ENCODE measurements around the gene KRT6B.

Gene KRT6B

DNA sequence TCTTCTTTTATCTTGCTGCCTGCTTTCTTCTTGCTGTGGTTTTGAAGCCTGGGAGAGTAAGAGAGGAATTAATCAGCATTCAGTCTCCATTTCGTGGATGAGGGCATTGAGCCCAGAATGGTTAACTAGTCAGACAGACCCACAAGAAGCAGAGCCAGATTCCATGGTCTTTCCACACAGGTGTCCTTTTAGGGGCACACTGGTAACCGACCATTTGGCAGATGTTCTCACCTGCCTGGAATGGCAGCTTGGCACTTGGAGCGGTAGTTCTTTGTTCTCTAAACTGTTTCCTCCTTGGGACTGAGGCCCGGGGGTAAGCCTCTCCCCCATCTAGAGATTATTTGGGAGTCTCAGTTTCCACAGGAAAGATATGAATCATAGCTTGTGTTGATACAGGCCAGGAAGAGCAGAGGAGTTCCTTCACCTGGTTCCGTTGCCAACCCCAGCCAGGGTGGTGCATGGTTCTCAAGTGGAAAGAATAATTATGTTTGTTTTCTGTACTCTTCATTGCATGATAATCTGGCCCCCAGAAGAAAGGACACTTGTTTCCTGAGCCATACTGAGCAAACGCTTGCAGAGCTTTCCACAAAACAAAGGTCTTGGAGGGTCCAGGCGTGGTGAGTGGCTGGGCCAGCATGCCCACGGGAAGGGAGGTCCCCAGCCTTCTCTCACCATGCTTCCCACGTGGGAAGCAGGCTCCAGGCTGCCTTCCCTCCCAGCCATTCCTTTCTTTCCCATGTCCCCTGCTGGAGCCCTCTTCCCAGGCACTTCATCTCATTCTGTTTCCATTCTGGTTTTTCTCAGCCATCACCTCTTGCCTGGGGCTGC, 15.7 kb downstream of the KRT6B start:
- no peak for DNase-seq

DNA sequence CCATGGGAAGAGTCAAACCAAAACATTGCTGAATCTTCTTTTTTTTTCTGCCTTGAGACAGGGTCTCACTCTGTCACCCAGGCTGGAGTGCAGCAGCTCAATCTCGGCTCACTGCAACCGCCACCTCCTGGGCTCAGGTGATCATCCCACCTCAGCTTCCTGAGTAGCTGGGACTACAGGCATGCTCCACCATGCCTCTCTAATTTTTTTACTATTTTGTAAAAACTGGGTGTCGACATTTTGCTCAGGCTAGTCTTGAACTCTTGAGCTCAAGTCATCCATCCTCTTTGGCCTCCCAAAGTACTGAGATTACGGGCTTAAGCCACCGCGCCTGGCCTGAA, 16.3 kb downstream of the KRT6B start:
- DNase-seq = no peak

DNA sequence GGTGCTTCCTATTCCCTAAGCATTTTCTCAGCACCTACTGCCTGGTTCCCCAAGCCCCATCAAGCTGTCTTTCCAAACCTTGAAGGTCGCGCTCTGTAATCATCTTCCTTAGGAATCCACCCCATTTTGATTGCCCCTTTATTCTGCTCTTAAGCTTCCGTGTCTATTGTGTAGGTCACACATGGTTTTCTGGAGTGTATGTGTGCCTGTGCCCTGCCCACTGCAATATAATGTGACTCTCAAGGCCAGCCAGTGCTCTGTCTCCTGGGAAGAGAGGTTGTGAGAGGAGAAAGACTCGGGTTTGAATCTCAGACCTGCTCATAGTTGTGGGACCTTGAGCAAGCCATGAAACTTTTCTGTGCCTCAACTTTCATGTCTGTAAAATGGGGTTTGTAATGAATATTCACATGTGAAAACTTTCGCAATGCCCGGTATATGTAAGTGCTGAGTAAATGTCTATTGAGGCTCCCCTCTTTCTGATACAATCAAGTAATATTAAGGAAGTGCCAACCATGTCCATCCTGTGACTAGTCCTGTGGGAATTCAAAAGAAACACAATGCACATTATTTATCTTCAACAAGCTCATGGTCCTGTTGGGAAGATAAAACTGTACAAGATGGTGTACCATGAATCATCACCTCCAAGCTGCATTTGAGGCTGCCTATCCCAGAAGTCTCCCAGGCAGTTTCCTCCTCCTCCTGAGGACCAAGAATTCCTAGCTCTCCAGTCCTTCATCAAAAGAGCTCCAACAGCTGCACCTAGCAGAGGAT, 17.0 kb downstream of the KRT6B start:
- no peak for DNase-seq

DNA sequence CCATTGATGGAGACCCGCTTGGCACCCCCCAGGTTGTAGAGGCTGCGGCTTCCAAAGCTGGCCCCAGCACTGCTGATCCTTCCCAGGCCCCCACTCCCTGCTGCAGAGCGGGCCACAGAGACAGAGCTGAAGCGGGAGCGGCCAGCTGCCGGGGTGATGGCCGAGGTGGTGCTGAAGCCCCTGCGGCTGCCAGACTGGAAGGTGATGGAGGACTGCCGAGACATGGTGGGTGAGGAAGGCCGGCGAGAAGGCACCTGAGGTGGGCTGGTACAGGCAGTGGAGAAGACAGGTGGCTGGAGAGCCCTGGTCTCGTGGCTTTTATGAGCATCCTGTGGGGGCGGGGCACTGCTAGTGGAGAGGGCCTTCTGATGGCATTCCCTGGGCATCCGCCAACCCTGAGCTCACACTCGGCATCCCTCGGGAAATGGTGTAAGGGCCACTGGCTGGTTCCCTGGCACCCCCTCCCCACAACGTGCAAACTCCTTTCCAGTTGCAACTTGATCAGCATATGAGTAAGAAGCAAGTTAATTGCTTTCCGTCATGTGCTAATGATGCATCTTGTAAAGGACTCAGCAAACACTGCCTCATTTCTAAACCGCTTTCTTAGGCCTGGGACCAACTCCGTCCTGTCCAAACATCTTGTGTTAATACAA, 17.7 kb downstream of the KRT6B start, which contains the start of gene KRT75:
Gene KRT75, minus strand, starts transcription at position 291 of the 653 bp plus-strand sequence. Its CDS starts 67 bp downstream, at position 224.
- DNase-seq = no peak

DNA sequence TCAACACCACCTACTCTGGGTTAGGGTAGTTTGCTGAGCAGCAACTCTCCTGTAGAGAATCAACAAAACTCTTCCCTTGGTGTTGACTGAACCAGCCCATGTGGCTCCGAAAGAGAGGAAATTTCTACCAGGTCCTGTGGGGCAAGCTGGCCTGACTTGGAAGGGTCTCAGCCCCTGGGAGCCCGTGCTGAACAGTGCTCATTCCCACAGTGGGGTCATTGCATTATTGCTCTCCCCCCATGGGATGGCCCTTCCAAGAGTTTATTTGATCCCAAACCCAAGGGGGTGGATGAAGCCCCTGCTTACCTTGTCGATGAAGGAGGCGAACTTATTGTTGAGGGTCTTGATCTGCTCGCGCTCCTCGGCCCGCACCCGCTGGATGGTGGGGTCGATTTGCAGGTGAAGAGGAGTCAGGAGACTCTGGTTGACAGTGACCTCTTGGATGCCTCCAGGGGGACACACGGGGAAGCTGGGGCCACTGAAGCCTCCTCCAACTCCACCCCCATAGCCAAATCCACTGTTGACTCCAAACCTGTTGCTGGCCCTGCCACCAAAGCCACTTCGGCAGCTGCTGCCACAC, 18.4 kb downstream of the KRT6B start:
- DNase-seq = no peak

DNA sequence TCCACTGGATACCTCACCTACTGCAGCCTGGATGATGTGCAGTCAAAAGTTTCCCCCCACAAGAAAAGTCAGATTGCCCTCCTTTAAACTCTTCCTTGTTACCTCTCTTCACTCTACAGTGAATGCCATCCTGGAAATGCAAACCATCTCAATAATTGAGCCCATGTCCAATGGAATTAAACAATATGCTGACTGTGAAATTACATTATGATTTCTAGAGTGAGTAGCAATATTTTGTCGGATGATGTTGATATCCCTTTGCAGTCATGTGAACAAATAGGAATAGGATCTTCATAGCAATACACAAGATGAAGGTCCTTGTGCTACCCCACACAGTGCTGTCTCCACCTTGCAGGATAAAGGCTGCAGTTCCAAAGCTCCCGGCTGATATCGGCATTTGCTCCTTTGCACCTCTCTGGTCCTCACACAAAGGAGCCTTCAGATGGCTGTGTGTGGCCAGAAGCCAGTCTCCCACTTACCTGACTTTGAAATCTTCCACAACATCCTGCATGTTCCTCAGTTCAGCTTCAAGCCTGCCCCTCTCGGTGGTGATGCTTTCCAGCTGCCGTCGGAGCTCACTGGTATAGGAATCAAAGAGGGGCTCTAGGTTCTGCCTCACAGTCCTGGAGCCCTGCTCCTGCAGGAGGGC, 19.3 kb downstream of the KRT6B start:
- no peak for DNase-seq

DNA sequence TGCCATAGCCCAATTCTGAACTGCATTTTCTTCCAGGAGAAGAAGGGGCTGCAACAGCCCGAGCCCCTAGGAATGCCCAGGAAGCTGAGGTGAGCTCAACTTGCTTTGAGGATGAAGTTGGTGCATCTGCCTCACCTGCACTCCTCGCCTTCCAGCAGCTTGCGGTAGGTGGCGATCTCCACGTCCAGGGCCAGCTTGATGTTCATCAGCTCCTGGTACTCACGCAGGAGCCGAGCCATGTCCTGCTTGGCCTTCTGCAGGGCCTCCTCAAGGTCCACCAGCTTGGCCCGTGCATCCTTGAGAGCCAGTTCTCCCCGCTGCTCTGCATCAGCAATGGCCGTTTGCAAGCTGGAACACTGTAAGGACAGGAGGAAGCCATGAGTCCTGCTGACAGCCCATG, 23.8 kb downstream of the KRT6B start:
- no peak for DNase-seq

DNA sequence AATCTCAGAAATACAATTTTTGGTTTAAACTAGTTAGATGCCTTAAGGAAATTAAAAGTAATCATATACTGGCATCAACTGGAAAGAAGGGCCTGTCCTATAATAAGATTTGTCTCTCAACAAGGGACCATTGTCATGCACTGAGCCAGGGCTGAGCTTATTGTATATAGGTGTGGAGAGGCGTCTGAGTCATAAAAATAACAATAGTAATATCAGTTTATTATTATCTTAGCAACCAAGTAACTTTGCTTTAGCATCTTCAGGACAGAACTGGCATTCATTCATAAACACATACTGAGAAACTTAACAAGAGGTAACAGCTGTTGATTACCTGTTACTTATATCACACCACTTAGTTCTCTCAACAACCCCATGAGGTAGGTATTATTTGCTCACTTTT, 24.9 kb downstream of the KRT6B start:
- DNase-seq = no peak

DNA sequence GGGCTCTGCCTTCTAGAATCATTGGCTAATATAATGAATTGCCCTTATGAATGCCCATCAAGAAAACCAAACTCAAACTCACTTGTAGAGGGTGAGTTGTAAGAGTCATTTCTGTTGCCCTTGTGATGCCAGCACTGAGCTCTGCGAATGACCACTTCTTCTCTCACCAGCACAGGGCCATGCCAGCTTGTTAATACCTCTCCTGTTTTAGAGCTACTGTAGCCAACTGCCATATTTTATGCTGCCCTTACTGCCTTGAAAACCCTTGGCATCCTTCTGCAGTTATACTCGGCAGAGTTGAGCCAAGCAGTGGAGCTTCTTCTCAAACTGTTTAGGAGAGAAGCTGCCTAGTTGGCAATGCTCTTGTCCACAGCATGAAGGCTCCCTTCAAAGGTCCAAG, 25.9 kb downstream of the KRT6B start:
- DNase-seq = no peak

DNA sequence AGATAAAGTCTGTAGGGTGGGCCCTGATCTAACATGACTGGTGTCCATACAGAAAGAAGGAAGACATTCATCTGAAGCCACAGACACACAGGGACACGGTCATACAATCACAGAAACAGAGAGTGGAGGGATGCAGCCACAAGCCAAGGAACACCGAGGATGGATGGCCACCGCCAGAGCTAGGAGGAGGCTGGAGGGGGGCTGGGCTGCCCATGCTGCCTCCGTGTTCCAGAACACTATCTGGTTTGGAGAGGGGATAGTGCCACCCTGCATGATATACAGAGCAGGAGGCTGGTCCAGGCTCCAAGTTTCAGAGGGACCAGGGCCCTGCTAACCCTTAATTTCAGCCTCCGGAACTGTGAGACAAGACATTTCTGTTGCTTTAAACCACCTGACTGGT, 26.5 kb downstream of the KRT6B start:
- no peak for DNase-seq

DNA sequence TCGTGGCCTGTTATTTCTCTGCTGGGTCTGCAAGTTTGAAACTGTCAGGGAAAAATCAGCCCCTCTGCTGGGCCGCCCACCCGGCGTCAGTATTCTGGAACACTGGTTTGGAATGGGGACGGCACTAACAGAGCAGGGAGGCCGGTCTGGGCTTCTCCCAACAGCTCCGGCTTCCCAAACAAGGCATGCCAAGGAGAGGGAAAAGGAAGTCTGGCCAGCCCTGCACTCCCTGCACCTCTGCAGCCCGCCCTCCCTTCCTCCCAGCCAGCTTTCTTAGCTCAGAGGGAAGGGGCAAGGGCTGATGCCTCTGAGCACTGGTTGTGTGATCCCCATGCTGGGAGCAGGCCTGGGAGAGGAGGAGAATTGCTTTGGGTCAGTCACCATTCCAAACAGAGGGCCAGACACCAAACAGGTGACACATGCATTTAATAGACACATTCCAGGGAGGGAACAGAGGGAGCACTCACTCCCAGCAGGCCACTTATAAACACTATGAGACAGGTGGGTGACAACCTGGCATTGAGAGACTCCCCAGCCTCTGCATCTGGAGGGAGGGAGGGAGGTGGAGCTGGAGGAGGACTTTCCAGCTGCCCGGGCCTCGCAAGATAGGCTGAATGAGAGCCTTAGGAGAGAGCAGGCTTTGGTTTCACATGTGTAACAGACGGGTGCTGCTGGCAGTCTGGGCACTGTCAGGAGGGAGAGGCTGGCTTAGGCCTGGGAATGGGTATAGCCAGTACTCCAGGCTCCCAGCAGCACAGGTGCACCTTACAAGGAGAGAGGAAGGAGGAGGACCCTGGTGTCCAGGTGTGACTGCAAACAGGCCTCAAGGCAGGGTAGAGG, 28.1 kb downstream of the KRT6B start:
- peak; percentile 16 for DNase-seq

DNA sequence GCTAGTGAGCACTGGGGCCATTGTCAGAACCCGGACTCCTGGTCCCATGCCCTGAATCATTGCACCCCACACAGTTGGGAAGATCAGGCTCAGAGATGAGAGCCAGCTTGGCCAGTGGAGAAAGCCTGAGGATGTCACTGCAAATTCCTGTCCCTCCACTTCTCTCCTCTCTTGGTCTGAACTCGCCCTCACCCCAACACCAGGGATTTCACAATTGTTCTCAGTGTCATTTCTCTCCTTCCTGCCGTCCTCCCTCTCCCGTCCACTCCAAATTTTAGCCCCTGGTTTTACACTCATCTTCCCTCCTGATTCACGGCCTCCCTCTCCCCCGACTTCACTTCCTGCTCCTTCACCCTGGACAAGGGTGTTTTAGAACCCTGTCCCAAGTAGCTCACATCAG, 28.9 kb downstream of the KRT6B start:
- DNase-seq = no peak

DNA sequence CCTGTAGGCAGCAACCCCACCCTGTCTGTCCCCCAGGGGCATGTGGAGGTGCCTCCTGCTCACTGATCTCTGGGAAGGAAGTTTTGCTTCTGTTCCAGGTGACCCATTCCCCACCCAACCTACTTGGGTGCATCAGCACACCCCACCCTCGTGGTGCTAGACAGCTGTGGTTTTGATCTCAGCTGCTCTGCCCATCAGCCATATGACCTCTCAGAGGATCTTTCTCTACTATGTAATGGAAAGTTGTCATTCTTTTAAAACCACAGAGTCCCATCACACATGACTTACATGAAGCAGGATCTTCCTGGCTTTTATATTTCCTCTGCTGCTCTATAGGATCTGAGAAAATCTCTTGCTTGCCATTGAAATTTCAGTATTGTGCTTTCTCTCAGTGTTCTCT, 32.3 kb downstream of the KRT6B start:
- no peak for DNase-seq

DNA sequence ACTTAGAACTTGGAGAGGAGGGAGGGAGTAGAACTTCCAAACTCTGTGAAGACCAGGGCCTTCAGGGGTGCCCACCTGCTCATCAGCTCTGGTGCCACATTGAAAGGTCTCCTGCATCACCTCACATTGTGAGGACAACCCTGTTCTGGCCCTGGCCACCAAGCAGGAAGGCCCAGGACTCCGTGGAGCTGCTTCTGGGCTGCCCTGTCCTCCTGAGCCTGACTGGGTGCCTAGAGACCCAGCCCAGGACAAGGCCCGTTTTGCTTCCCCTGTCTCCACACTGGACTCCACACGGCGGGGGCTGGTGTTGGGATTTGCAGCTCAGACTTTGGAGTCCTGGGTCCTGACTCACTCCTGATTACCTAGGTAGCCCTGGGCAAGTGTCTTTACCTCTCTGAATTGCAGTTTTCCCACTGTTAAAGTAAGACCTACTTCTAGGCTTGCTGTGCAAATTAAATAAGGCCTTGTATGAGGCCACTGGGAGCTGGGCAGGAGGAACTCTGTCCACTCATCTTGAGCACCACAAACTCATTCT, 33.3 kb downstream of the KRT6B start:
- no peak for DNase-seq

DNA sequence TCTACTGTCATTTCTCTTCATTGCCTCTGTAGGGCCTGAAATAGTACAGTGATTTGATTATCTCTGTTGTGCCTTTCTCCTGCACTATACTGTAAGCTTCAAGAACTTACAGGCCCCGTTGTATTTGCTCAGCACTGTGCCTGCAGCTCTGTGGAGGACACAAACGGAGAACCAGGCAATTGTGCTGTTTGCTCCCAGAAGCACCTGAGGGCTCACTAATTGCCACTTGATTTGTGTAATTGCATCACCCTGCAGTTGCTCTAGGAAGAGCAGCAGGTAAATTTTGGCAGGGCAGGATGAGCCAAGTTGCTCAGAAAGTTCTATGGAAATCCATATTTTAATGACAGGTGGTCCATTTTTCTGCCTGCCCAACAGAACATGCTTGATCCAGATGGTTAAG, 34.2 kb downstream of the KRT6B start:
- no peak for DNase-seq

DNA sequence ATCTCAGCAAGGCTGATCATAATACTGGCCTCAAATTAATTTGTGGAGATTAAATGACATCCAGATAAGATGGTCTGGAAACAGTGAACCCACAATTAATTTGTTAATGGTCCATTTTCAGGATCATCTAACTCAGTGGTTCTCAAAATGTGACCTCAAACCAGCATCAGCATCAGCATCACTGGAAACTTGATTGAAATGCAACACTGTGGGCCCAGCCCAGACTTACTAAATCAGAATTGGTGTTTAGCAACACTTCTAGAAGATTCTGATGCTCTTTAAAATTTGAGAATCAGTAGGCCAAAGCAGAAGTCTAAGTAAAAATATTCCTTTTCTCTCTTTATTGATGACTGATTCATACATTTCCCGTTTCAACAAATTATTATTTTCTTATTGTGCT, 35.2 kb downstream of the KRT6B start:
- DNase-seq = no peak

DNA sequence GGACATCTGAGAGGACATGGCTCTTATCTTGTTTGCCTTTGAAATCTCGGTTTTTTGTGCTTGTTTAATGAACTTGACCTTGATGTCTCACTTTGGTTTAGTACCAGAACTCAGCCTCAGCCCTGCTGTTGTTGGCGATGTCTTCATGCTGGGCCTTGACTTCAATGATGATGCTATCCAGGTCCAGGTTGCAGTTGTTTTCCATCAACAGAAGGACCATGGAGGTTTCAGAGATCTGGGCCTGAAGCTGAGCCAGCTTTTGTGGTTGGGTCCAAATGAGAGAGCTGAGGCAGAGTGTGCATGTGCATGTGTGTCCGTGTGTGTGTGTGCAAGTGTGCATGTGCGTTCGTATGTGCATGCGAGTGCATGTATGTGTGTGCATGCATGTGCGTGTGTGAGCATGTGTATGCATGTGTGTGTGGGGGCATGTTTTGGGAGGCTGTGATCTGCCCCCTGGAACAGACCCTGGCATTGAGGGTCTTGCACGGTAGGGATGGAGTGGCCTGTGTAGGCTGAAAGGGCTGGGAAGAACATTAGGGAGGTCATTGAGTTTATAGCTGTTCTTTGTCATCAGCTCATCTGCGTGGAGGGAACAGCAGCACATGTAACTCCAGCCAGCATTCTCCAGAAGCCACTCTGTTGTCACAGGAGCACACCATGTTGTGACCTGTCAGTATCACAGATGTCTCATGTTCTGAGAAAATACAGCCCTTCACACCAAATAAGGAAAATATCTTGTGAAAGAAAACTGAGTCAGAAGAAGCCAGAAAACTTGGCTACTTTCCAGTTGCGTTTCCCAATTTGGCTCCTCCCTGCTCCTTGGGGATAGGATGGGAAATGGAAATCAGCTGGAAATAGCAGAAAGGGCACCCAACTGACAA, 35.8 kb downstream of the KRT6B start:
- no peak for DNase-seq

DNA sequence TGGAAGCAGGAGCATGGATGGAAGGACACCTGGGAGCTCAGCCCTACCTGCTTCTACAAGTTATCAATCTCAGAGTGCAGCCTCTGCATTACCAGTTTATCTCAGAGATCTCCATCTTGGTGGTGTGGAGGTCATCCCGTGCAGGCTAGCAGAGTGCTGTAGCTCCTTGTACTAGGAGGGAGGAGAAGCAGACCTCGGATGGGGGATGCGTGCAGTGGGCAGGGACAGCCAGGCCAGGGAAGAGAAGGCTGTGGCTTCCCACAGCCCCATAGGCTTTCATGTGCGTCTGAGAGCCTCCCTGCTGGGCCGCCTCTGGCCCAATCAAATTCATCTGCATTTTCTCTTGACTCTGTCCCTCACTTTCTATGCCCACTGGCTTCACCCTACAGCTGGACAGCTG, 37.0 kb downstream of the KRT6B start:
- no peak for DNase-seq

DNA sequence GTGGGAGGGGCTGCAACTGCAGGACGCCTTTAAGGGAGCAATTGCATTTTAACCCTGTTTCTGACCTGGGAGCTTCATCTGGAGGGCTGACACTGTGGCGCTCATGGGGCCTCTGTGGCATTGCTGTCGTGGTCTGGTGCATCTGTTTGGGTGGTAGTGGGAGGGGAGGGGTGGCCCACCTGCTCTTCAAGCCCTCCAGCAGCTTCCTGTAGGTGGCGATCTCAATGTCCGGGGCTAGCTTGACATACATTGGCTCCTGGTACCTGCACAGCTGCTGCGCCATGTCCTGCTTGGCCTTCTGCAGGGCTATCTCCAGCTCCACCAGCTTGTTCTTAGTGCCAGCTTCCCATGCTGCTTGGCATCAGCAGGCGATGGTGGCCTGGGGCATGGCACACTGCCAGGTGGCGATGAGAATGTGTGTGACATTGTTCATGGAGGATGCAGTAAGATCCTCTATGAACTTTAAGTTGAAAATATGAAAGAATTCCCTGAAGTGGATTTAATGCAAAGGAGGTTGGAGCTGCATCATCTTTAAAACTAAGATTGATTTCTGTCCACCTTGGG, 38.1 kb downstream of the KRT6B start:
- no peak for DNase-seq

DNA sequence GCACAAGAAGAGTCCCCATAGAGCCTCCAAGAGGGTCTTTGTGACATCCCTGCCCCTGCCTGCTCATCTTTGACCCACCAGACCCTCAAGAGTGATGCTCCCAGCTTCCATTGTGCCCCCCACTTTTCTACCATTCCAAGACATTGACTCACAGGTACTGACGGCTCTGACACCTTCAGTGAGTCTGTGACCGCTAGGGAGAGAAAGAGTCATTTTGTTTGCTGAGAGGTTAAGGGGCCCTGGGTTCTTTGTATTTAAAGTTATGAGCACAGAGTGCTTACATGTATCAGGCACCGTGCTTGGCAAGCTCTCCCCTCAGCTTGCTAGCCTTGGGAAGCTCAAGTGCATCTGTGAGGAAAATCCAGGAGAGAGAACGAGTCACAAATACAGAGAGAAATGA, 38.7 kb downstream of the KRT6B start:
- no peak for DNase-seq
